GM21717 (cell line): ENCODE measurements around the gene RXYLT1.

Experiments
- ATAC-seq: cut with Tn5 transposase; IDR thresholded peaks from one replicate; pipeline ENCODE4 v1.9.1; 2021; ENCODE audit warnings: mild to moderate bottlenecking, moderate library complexity; ENCODE audit not compliant: unreplicated experiment

The RXYLT1 gene

GRCh38 chr12:63795944-63796343, 16.2 kb downstream of the RXYLT1 start:
- ATAC-seq = no peak

GRCh38 chr12:63802012-63802608, 22.4 kb downstream of the RXYLT1 start:
- ATAC-seq = no peak

- no peak for ATAC-seq
Measured at GRCh38 chr12:63804746-63805145, 25.0 kb downstream of the RXYLT1 start.

DNA sequence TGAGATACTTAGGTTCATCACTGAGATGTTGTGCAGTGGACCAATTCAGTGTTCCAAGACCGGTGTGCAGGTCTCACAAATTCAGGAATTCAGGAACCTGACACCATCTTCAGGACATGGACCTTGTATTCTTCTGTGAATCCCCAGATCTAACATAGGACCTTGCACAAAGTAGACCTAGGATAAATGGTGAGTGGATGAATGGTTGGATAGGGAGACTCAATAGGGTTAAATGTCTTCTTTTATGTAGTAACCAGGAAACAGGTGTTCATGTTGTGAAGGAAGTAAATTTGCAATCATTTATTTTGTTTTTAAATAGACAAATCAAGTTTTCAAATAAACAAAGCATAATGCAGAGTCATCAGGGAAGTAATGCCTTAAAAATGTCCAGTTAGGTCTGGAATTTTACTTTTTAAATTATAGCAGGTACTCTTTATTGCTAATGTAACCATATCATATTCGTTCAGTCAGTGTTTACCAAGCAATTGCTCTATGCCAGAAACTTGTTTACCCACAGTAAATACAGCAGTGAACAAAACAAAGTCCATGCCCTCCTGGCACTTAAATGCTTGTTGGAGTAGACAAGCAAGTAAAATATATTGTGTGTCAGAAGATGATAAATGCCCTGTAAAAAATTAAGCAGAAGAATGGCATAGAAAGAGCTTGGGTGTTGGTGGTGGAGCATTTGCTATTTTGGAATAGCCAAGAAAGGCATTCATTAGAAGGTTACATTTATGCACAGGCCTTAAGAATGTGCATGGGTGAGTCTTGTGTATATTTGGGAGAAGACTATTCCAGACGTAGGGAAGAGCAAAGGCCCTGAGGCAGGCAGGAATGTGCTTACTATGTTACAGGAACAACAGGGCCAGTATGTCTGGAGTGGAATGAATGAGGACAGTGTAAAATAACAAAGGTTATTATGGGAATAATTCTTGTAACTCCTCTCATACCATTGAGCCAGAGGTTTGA, 26.3 kb downstream of the RXYLT1 start:
- no peak for ATAC-seq

DNA sequence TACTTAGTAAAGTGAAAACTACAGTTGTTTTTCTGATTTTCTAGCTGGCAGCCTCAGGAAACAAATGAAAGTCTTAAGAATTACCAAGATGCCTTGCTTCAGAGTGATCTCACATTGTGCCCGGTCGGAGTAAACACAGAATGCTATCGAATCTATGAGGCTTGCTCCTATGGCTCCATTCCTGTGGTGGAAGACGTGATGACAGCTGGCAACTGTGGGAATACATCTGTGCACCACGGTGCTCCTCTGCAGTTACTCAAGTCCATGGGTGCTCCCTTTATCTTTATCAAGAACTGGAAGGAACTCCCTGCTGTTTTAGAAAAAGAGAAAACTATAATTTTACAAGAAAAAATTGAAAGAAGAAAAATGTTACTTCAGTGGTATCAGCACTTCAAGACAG, 28.9 kb downstream of the RXYLT1 start:
- no peak for ATAC-seq

DNA sequence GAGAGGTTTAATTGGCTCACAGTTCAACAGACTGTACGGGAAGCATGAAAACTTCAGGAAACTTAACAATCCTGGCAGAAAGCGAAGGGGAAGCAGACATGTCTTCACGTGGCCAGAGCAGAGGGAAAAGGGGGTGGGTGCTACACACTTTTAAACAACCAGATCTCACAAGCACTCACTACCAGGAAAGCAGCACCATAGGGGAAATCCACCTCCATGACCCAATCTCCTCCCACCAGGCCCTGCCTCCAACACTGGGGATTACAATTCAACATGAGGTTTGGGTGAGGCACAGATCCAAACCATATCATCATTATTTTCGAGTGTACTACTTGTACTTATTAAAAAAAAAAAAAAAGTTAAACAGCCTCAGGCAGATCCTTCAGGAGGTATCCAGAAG, 29.9 kb downstream of the RXYLT1 start:
- ATAC-seq = no peak

GRCh38 chr12:63811334-63811733, 31.6 kb downstream of the RXYLT1 start:
- no peak for ATAC-seq

DNA sequence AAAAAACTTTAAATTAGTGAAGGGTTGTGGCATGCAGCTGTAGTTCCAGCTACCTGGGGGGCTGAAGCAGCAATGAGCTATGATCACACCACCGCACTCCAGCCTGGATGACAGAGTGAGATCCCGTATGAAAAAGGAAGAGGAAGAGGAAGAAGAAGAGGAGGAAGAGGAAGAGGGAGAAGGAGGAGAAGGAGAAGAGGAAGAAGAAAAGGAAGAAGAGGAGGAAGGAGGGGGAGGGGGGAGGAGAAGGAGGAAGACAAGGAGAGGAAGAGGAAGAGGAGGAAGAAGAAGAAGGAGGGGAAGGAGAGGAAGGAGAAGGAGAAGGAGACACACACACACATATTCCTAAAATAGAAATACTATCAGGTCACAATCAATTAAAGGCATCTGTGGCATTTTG, 32.0 kb downstream of the RXYLT1 start:
- no peak for ATAC-seq

DNA sequence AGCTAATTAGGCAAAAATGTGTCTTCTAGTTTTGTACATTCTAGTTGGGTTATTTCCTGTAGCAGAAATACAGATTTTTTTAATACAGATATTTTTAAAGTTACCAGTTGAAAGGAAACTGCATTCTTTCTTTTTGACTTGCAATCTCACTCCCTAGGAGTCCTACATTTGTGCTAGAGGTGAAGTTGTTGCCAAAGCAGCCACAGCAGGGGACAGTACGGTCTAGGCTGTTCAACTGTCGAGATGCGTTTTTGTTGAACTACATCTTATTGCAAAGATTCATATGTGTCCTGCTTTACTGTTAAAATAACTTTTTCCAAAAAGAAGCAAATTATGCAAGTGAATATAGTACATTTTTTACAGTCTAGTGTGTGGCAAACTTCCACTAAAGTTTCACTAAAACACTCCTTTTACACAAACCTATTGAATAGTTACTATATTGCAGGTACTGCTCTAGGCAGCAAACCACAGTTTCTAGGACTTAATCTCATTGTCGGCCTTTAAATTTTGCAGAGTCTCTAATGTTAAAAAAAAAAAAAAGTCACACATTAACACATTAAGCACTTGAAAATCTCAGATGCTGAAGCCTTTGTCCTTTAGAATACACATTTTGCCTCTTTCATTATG, 34.5 kb downstream of the RXYLT1 start:
- ATAC-seq = peak; percentile 30

- no peak for ATAC-seq
Measured at GRCh38 chr12:63815482-63815852, 35.8 kb downstream of the RXYLT1 start.

GRCh38 chr12:63816031-63816430, 36.3 kb downstream of the RXYLT1 start:
- ATAC-seq = no peak

GRCh38 chr12:63820427-63820826, 40.7 kb downstream of the RXYLT1 start:
- no peak for ATAC-seq

- ATAC-seq = no peak
Measured at GRCh38 chr12:63821781-63822251, 42.1 kb downstream of the RXYLT1 start.

DNA sequence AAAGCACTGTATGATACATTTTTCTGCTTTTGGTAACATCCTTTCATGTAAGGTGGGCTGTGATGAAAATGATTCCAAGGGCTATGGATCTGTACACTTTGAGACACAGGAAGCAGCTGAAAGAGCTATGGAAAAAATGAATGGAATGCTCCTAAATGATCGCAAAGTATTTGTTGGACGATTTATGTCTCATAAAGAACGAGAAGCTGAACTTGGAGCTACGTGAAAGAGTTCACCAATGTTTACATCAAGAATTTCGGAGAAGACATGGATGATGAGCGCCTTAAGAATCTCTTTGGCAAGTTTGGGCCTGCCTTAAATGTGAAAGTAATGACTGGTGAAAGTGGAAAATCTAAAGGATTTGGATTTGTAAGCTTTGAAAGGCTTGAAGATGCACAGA, 42.6 kb downstream of the RXYLT1 start:
- ATAC-seq = no peak

DNA sequence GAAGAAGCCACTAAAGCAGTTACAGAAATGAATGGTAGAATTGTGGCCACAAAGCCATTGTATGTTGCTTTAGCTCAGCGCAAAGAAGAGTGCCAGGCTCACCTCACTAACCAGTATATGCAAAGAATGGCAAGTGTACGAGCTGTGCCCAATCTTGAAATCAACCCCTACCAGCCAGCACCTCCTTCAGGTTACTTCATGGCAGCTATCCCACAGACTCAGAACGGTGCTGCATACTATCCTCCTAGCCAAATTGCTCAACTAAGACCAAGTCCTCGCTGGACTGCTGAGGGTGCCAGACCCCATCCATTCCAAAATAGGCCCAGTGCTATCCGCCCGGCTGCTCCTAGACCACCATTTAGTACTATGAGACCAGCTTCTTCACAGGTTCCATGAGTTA, 43.3 kb downstream of the RXYLT1 start:
- ATAC-seq = no peak

GRCh38 chr12:63826006-63826585, 46.4 kb downstream of the RXYLT1 start:
- ATAC-seq = no peak

- no peak for ATAC-seq
Measured at GRCh38 chr12:63828867-63829266, 49.2 kb downstream of the RXYLT1 start.

GRCh38 chr12:63836046-63836445, 56.3 kb downstream of the RXYLT1 start:
- no peak for ATAC-seq

- ATAC-seq = no peak
Measured at GRCh38 chr12:63836936-63837335, 57.2 kb downstream of the RXYLT1 start.

- no peak for ATAC-seq
Measured at GRCh38 chr12:63838411-63838810, 58.7 kb downstream of the RXYLT1 start.

DNA sequence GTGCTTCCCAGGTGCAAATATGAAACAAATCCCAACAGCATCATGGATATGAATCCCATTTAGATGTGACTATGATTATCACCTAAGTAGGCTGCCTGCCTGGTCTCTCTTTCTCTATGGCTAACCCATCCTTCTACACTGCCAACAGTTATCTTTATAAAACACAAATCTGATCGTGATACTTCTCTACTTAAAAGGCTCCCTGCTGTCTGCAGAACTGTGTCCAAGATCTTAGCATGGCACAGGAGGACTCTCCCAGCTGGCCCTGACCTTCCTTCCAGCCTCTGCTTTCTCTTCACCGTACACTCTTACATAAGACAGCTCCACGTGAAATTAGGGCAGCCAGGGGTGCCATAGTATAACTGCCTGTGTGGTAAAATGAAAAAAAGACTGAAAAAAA, 61.3 kb downstream of the RXYLT1 start:
- no peak for ATAC-seq
